Measurements from ENCODE around the gene SLIT1.

SLIT1 gene

DNA sequence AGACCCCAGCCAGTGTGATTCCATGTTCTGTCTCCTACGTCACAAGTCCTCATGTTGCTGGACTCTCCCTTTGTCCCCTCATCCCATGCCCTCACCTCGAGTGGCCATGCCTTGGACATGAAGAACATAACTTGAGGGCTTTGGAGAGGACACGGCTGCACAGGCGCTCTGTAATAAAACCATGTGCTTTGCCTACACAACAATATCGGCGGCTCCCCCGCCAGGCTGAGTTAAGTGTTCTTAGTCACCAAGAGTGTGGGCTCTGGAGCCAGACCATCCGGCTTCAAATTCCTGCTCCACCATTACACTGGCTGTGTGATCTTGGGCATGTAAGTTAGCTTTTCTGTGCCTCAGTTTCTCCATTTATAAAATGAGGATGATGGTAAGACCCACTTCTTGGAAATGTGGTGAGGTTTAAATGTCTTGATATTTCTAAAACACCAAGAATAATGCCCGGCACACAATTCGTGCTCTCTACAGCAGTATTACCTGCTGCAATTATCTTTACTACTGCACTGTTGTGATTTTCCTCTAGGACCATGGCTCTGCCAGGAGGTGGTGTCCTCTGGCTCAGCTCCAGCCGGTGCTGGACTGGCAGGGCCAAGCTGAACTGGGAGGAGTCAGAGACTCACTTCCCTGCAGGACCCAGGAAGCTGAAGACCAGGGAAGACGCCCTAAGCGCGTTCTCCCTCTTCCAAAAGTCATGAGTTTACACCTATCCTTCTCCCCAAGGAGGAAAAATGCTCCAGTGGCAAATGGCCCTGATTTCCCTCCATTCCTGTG, 15.7 kb downstream of the SLIT1 start:
- H3K27me3 ChIP-seq (ENCODE audit: low read length) = no peaks in the 10 kb centered on the region
- H3K27ac ChIP-seq (ENCODE audit: low read depth, low read length) = no peak overlapping the region
- H3K79me2 ChIP-seq (ENCODE audit: insufficient read depth, low read length) = no peaks in the 10 kb centered on the region
- H3K4me3 ChIP-seq (ENCODE audit: insufficient read depth, low read length, poor library complexity, severe bottlenecking) = no peak overlapping the region
- H3K9me3 ChIP-seq (ENCODE audit: insufficient read depth, low read length) = no peaks in the 10 kb centered on the region
- H3K9ac ChIP-seq (ENCODE audit: low read length) = no peak overlapping the region
- no peaks in the 10 kb centered on the region for H3F3A ChIP-seq (ENCODE audit: insufficient read depth)
- no peaks in the 10 kb centered on the region for H4K20me1 ChIP-seq (ENCODE audit: low read depth, low read length)
- no peak overlapping the region for H2AFZ ChIP-seq (ENCODE audit: low read depth, low read length, severe bottlenecking)
- H3K9me2 ChIP-seq (replicated peaks; ENCODE audit: insufficient read depth, low read length) = no peaks in the 10 kb centered on the region
- H3K36me3 ChIP-seq (ENCODE audit: low read length) = no peaks in the 10 kb centered on the region
- H3K4me2 ChIP-seq (ENCODE audit: low read depth, low read length, poor library complexity, severe bottlenecking) = no peak overlapping the region
- TF ChIP-seq, protein P1, sequence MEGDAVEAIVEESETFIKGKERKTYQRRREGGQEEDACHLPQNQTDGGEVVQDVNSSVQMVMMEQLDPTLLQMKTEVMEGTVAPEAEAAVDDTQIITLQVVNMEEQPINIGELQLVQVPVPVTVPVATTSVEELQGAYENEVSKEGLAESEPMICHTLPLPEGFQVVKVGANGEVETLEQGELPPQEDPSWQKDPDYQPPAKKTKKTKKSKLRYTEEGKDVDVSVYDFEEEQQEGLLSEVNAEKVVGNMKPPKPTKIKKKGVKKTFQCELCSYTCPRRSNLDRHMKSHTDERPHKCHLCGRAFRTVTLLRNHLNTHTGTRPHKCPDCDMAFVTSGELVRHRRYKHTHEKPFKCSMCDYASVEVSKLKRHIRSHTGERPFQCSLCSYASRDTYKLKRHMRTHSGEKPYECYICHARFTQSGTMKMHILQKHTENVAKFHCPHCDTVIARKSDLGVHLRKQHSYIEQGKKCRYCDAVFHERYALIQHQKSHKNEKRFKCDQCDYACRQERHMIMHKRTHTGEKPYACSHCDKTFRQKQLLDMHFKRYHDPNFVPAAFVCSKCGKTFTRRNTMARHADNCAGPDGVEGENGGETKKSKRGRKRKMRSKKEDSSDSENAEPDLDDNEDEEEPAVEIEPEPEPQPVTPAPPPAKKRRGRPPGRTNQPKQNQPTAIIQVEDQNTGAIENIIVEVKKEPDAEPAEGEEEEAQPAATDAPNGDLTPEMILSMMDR (IDR thresholded peaks at IDR 0.05; ENCODE audit: insufficient read depth, low read length, poor library complexity, severe bottlenecking) = no peak
- TF ChIP-seq EZH2phosphoT487 (conservative IDR thresholded peaks at IDR 0.05; ENCODE audit: low read length) = no peak

DNA sequence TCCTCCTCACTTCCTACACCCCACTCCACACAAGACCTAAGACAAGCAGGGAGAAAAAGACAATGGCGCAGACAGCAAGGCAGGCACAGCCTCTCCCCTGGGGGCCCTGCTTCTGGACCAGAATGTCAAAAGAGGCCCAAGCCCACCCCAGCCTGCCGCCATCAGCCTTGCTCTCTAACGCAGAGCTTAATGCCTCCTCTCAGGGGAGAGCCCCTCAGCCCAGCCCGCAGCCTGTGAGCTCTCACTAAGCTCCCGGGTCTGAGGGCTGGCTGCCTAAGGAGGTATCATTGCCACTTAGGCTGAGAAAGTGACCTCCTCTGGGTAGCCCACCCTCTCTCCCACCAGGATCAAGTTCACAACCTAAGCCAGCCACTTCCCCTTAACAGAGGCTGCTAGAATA, 16.7 kb downstream of the SLIT1 start:
- TF ChIP-seq, protein P1 (IDR thresholded peaks at IDR 0.05; ENCODE audit: insufficient read depth, low read length, poor library complexity, severe bottlenecking) = no peak
- TF ChIP-seq EZH2phosphoT487 (conservative IDR thresholded peaks at IDR 0.05; ENCODE audit: low read length) = no peak
- Histone ChIP-seq H3F3A (ENCODE audit: insufficient read depth) (no peaks in the 10 kb centered on the region), H3K27ac (ENCODE audit: low read depth, low read length) (no peak overlapping the region), H2AFZ (ENCODE audit: low read depth, low read length, severe bottlenecking) (no peak overlapping the region), H3K79me2 (ENCODE audit: insufficient read depth, low read length) (no peaks in the 10 kb centered on the region), H3K4me2 (ENCODE audit: low read depth, low read length, poor library complexity, severe bottlenecking) (no peak overlapping the region), H4K20me1 (ENCODE audit: low read depth, low read length) (no peaks in the 10 kb centered on the region), H3K9ac (ENCODE audit: low read length) (no peak overlapping the region), H3K9me3 (ENCODE audit: insufficient read depth, low read length) (no peaks in the 10 kb centered on the region), H3K4me3 (ENCODE audit: insufficient read depth, low read length, poor library complexity, severe bottlenecking) (no peak overlapping the region), H3K36me3 (ENCODE audit: low read length) (no peaks in the 10 kb centered on the region), H3K9me2 (replicated peaks; ENCODE audit: insufficient read depth, low read length) (no peaks in the 10 kb centered on the region), H3K27me3 (ENCODE audit: low read length) (no peaks in the 10 kb centered on the region)

DNA sequence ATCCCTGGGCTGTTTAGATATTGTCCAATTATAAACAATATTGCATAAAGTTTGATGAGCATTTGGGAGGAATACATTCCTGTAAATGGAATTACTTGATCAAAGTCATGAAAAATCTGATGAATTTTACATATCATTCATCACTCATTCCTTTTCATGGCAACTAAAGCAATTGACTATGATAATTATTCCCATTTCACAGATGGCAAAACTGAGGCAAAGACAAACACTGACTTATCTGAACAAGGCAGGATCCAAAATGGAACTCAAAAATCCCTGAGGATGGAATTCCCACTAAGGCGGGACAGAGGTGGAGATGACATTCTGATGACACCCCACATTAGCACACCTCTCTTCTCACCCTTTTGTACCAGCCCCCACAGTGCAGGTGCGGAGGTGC, 17.1 kb downstream of the SLIT1 start:
- H3K27me3 ChIP-seq (ENCODE audit: low read length) = no peaks in the 10 kb centered on the region
- H3K9me3 ChIP-seq (ENCODE audit: insufficient read depth, low read length) = no peaks in the 10 kb centered on the region
- H3K27ac ChIP-seq (ENCODE audit: low read depth, low read length) = no peak overlapping the region
- H3F3A ChIP-seq (ENCODE audit: insufficient read depth) = no peaks in the 10 kb centered on the region
- H3K9me2 ChIP-seq (replicated peaks; ENCODE audit: insufficient read depth, low read length) = no peaks in the 10 kb centered on the region
- H3K36me3 ChIP-seq (ENCODE audit: low read length) = no peaks in the 10 kb centered on the region
- H2AFZ ChIP-seq (ENCODE audit: low read depth, low read length, severe bottlenecking) = no peak overlapping the region
- TF ChIP-seq EZH2phosphoT487 (conservative IDR thresholded peaks at IDR 0.05; ENCODE audit: low read length) = no peak
- TF ChIP-seq, protein P1 (IDR thresholded peaks at IDR 0.05; ENCODE audit: insufficient read depth, low read length, poor library complexity, severe bottlenecking) = no peak
- no peak overlapping the region for H3K4me3 ChIP-seq (ENCODE audit: insufficient read depth, low read length, poor library complexity, severe bottlenecking)
- no peaks in the 10 kb centered on the region for H3K79me2 ChIP-seq (ENCODE audit: insufficient read depth, low read length)
- no peak overlapping the region for H3K9ac ChIP-seq (ENCODE audit: low read length)
- H4K20me1 ChIP-seq (ENCODE audit: low read depth, low read length) = no peaks in the 10 kb centered on the region
- H3K4me2 ChIP-seq (ENCODE audit: low read depth, low read length, poor library complexity, severe bottlenecking) = no peak overlapping the region

All from SU-DHL-6 (cell line).